ACC112 (cell line): Measurements from ENCODE around the gene UVSSA.
"Not testable (repeated sequence)": the region's sequence is repeated elsewhere in the genome, so short reads cannot be mapped to it uniquely, and the experiment has no call there.

Experiments
- H2AFZ ChIP-seq: fragments of 200-600 bp; sonication (generic); one replicate; pipeline ENCODE4 v1.6.0; 2017; ENCODE audit warnings: antibody characterized with exemption, low read length; ENCODE audit not compliant: unreplicated experiment
- H3K27ac ChIP-seq: fragments of 200-600 bp; sonication (generic); 2 replicates; pipeline ENCODE4 v1.5.1; 2014; ENCODE audit warnings: low read depth, mild to moderate bottlenecking, antibody characterized with exemption, low read length, moderate library complexity
- H3K27me3 ChIP-seq: fragments of 200-600 bp; sonication (generic); 2 replicates; pipeline ENCODE4 v1.6.1; 2014; ENCODE audit warnings: mild to moderate bottlenecking, antibody characterized with exemption, low read length, moderate library complexity, mixed read lengths; ENCODE audit not compliant: insufficient read depth
- H3K36me3 ChIP-seq: fragments of 200-600 bp; sonication (generic); 2 replicates; pipeline ENCODE4 v1.6.1; 2016; ENCODE audit warnings: mild to moderate bottlenecking, antibody characterized with exemption, low read length, moderate library complexity, mixed read lengths; ENCODE audit not compliant: insufficient read depth
- H3K4me1 ChIP-seq: fragments of 200-600 bp; sonication (generic); one replicate; pipeline ENCODE4 v1.6.1; 2016; ENCODE audit warnings: low read length, mixed read lengths; ENCODE audit not compliant: insufficient read depth, unreplicated experiment, control insufficient read depth
- H3K4me3 ChIP-seq: fragments of 200-600 bp; sonication (generic); 2 replicates; pipeline ENCODE4 v1.5.1; 2014; ENCODE audit warnings: mild to moderate bottlenecking, low read depth, low read length
- H3K79me2 ChIP-seq: fragments of 200-600 bp; sonication (generic); one replicate; pipeline ENCODE4 v1.6.0; 2016; ENCODE audit warnings: low read length; ENCODE audit not compliant: control insufficient read depth, unreplicated experiment, insufficient read depth

The UVSSA gene

GRCh38 chr4:1335193-1335883 lies 11.7 kb upstream of the UVSSA start:
- H3K27me3 ChIP-seq, H3K4me3 ChIP-seq, H3K27ac ChIP-seq, H3K4me1 ChIP-seq, H3K79me2 ChIP-seq, H2AFZ ChIP-seq: not testable (repeated sequence)
- peaks cover 69% of the 10 kb centered on the region for H3K36me3 ChIP-seq

- peaks cover 3% of the 10 kb centered on the region for H3K79me2 ChIP-seq
- no peak overlapping the region for H3K27ac ChIP-seq
- H2AFZ ChIP-seq: no peak overlapping the region
- no peak overlapping the region for H3K4me3 ChIP-seq
- peaks cover 71% of the 10 kb centered on the region for H3K36me3 ChIP-seq
- no peaks in the 10 kb centered on the region for H3K4me1 ChIP-seq
- no peaks in the 10 kb centered on the region for H3K27me3 ChIP-seq
These were observed 10.9 kb upstream of the UVSSA start for GRCh38 chr4:1336088-1336491.

- Histone ChIP-seq H3K4me1 (peaks cover 5% of the 10 kb centered on the region), H3K4me3 (no peak overlapping the region), H3K36me3 (peaks cover 74% of the 10 kb centered on the region), H3K27me3 (no peaks in the 10 kb centered on the region), H3K27ac (no peak overlapping the region), H2AFZ (no peak overlapping the region), H3K79me2 (no peaks in the 10 kb centered on the region)
These were observed 9.6 kb upstream of the UVSSA start for GRCh38 chr4:1337376-1337831.

- no peaks in the 10 kb centered on the region for H3K27me3 ChIP-seq
- peaks cover 72% of the 10 kb centered on the region for H3K36me3 ChIP-seq
- no peak overlapping the region for H3K27ac ChIP-seq
- peaks cover 5% of the 10 kb centered on the region for H3K4me1 ChIP-seq
- no peak overlapping the region for H3K4me3 ChIP-seq
- no peak overlapping the region for H2AFZ ChIP-seq
- no peaks in the 10 kb centered on the region for H3K79me2 ChIP-seq
These were observed 8.9 kb upstream of the UVSSA start for GRCh38 chr4:1337951-1338751.

GRCh38 chr4:1338752-1339414 lies 8.1 kb upstream of the UVSSA start:
- peaks cover 69% of the 10 kb centered on the region for H3K36me3 ChIP-seq
- H3K27ac ChIP-seq: no peak overlapping the region
- no peaks in the 10 kb centered on the region for H3K27me3 ChIP-seq
- H3K4me3 ChIP-seq: no peak overlapping the region
- H3K4me1 ChIP-seq: peaks cover 5% of the 10 kb centered on the region
- no peaks in the 10 kb centered on the region for H3K79me2 ChIP-seq
- no peak overlapping the region for H2AFZ ChIP-seq

GRCh38 chr4:1339489-1339888 lies 7.5 kb upstream of the UVSSA start:
- no peaks in the 10 kb centered on the region for H3K79me2 ChIP-seq
- H2AFZ ChIP-seq: no peak overlapping the region
- no peak overlapping the region for H3K27ac ChIP-seq
- no peak overlapping the region for H3K4me3 ChIP-seq
- H3K36me3 ChIP-seq: peaks cover 64% of the 10 kb centered on the region
- no peaks in the 10 kb centered on the region for H3K27me3 ChIP-seq
- peaks cover 5% of the 10 kb centered on the region for H3K4me1 ChIP-seq

GRCh38 chr4:1340181-1340747 lies 6.7 kb upstream of the UVSSA start:
- peaks cover 5% of the 10 kb centered on the region for H3K4me1 ChIP-seq
- H3K79me2 ChIP-seq: no peaks in the 10 kb centered on the region
- H3K4me3 ChIP-seq: no peak overlapping the region
- H3K27ac ChIP-seq: no peak overlapping the region
- H3K36me3 ChIP-seq: peaks cover 57% of the 10 kb centered on the region
- no peaks in the 10 kb centered on the region for H3K27me3 ChIP-seq
- no peak overlapping the region for H2AFZ ChIP-seq

- no peaks in the 10 kb centered on the region for H3K27me3 ChIP-seq
- peaks cover 5% of the 10 kb centered on the region for H3K4me1 ChIP-seq
- H3K79me2 ChIP-seq: no peaks in the 10 kb centered on the region
- no peak overlapping the region for H2AFZ ChIP-seq
- no peak overlapping the region for H3K27ac ChIP-seq
- no peak overlapping the region for H3K4me3 ChIP-seq
- peaks cover 57% of the 10 kb centered on the region for H3K36me3 ChIP-seq
These were observed 6.1 kb upstream of the UVSSA start for GRCh38 chr4:1340861-1341260.

- no peaks in the 10 kb centered on the region for H3K79me2 ChIP-seq
- peaks cover 5% of the 10 kb centered on the region for H3K4me1 ChIP-seq
- H2AFZ ChIP-seq: no peak overlapping the region
- H3K27me3 ChIP-seq: no peaks in the 10 kb centered on the region
- H3K4me3 ChIP-seq: no peak overlapping the region
- H3K36me3 ChIP-seq: peaks cover 46% of the 10 kb centered on the region
- no peak overlapping the region for H3K27ac ChIP-seq
These were observed 5.0 kb upstream of the UVSSA start for GRCh38 chr4:1342003-1342402.

- no peak overlapping the region for H3K4me3 ChIP-seq
- H3K79me2 ChIP-seq: peaks cover 9% of the 10 kb centered on the region
- H3K36me3 ChIP-seq: peaks cover 19% of the 10 kb centered on the region
- no peak overlapping the region for H3K27ac ChIP-seq
- no peak overlapping the region for H2AFZ ChIP-seq
- no peaks in the 10 kb centered on the region for H3K27me3 ChIP-seq
- H3K4me1 ChIP-seq: peaks cover 12% of the 10 kb centered on the region
These were observed 2.3 kb upstream of the UVSSA start for GRCh38 chr4:1344696-1345095.
